HPDE6-E6E7 (cell line): Measurements from ENCODE around the gene OXT.
"Not testable (repeated sequence)": the region's sequence is repeated elsewhere in the genome, so short reads cannot be mapped to it uniquely, and the experiment has no call there.

ENCODE experiments used
- DNase-seq: peaks from one replicate; pipeline ENCODE4 v3.0.0; 2011; ENCODE audit warnings: missing footprints; ENCODE audit errors: extremely low spot score

Gene OXT

GRCh38 chr20:3071610-3072529, at the start of gene OXT:
OXT (plus strand) TSS chr20:3071620; CDS start chr20:3071656, 36 bp downstream.
- no peak for DNase-seq

DNA sequence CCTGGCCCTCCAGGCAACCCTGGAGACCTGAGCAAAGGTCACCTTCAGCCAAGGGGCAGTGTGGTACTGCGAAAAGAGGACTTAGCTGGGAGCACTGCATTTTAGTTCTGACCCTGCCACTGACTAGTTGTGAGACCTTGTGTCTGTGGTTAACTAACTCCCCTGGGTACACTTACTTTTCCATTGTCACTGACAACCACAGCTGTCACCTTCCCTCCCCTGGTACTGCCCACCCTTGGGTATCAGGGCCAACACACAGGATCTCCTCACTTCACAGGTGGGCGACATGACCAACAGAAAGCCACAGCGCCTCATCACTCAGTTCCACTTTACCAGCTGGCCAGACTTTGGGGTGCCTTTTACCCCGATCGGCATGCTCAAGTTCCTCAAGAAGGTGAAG, 49.6 kb upstream of the OXT start:
- no peak for DNase-seq

DNA sequence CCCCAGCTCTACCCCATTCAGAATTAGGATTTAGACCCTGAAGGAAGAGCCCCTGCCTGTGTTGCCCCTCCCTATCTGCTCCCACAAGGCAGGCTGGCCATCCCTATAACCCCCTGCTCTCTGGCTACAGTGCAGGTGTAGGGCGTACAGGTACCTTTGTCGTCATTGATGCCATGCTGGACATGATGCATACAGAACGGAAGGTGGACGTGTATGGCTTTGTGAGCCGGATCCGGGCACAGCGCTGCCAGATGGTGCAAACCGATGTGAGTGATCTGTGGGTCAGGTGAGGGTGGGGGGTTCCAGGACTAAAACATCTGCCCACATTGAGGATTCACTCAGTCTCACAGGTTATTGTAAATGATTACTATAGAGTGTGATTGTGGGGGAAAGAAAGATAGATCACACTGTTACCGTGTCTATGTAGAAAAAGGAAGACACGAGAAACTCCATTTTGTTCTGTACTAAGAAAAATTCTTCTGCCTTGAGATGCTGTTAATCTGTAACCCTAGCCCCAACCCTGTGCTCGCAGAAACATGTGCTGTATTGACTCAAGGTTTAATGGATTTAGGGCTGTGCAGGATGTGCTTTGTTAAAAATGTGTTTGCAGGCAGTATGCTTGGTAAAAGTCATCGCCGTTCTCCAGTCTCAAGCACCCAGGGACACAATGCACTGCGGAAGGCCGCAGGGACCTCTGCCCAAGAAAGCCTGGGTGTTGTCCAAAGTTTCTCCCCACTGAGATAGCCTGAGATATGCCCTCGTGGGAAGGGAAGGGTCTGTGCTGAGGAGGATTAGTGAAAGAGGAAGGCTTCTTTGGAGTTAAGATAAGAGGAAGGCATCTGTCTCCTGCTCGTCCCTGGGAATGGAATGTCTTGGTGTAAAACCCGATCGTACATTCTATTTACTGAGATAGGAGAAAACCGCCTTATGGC, 48.6 kb upstream of the OXT start:
- DNase-seq, result not testable (repeated sequence)

DNA sequence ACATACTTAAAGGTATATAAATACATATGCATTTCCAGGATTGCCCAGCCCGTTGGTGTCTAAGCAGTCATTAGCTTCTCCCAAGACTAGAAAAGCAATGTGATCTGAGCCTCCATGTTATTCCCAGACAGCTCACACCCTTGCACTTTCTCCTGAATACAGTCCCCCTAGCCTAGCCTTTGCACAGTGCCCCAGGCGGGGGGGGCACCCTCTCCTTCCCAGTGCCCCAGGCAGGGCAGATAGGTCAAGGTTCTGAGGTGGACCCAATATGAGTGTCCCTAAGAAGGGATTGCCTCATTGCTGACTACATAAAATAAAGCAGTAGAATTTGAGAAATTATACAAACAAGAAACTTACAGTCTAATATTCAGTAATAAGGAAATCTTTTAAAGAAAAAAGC, 43.4 kb upstream of the OXT start:
- no peak for DNase-seq

- DNase-seq, result no peak
These were observed 39.8 kb upstream of the OXT start for GRCh38 chr20:3031524-3032147.

DNA sequence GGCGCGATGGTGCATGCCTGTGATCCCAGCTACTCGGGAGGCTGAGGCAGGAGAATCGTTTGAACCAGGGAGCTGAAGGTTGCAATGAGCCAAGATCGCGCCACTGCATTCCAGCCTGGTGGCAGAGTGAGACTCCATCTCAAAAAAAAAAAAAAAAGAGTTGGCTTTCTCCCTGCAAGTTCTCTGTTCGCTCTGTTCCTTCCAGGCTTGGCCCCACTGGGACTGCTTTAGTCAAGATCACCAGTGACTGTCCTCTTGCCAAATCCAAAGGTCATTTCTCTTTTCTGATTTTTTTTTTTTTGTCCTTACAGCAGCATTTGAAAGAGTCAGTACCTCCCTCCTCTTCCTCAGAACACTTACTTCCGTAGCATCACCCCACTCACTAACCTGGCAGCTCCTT, 38.8 kb upstream of the OXT start:
- DNase-seq, result no peak

- no peak for DNase-seq
These were observed 33.8 kb upstream of the OXT start for GRCh38 chr20:3037654-3038053.

- no peak for DNase-seq
These were observed 33.0 kb upstream of the OXT start for GRCh38 chr20:3038454-3038853.

DNA sequence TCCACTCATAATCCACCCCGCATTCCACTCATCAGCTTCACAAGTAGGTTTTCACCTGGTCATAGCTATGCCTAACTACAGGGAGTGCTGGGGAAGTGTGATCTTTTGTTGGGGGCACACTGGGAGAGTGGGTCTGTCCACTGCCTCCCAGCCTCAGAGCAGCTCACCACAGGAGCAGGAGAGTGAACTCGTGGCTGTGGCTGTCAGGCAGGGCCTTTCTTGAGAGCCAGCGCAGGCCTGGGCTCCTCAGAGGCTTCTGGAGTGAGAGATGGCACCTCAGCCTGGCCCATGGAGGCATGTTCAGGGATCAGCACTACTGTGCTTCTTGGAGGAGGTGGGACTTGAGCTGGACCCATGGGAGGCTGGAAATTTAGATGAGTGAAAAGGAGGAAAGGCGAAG, 32.0 kb upstream of the OXT start:
- no peak for DNase-seq

DNA sequence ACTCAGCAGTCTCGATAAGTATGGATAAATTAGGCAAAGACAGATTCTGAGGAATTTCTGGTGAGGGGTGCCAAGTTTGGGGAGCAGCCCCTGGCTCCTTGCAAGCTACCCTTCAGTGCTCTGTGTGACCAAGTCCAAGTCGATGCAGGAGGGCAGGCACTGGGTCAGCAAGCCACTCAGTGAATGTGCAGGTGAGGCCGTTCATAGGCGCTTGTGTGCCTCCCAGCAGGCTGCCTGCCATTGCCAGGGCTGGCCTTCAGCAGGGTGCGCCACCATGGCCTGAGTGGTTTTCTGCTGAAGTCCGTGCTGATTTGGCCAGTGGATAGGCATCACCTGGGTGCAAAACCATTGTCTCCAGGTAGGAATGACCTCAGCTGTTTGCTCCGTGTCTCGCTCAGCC, 31.3 kb upstream of the OXT start:
- no peak for DNase-seq

DNA sequence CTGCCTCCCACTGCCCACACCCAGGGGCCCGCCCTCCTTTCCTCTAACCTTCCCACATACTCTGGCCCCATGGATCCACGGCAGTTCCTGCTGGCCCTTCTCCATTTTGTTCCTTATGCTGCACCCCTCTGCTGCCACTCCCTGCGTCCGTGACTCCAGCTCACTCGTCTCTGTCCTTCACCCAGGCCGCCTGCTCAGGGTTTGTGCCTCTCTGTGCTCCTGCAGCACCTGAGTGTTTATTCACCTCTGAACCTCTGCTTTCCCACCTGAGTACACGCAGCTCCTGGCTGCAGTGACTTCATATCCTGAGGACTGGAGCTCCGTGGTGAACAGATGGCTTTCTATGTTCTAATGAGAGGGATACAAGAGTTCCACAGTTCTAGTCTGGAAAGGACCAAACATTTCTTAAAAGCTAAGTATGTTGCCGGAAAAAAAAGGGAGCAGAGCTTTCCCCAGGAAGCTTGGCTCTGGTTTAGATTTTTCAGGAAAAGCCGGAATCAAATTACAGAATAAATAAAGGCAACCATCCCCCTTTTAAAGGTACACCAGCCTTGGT, 29.5 kb upstream of the OXT start:
- no peak for DNase-seq

- no peak for DNase-seq
These were observed 28.8 kb upstream of the OXT start for GRCh38 chr20:3042625-3043024.

- no peak for DNase-seq
These were observed 28.1 kb upstream of the OXT start, which contains the start of gene GNRH2 for GRCh38 chr20:3043322-3043721. GNRH2 (plus strand) TSS chr20:3043622; CDS start chr20:3044415, 793 bp downstream.

GRCh38 chr20:3044336-3044965, 27.0 kb upstream of the OXT start:
- DNase-seq, result no peak

GRCh38 chr20:3045042-3045815, 26.2 kb upstream of the OXT start:
- DNase-seq, result peak; percentile 88

DNA sequence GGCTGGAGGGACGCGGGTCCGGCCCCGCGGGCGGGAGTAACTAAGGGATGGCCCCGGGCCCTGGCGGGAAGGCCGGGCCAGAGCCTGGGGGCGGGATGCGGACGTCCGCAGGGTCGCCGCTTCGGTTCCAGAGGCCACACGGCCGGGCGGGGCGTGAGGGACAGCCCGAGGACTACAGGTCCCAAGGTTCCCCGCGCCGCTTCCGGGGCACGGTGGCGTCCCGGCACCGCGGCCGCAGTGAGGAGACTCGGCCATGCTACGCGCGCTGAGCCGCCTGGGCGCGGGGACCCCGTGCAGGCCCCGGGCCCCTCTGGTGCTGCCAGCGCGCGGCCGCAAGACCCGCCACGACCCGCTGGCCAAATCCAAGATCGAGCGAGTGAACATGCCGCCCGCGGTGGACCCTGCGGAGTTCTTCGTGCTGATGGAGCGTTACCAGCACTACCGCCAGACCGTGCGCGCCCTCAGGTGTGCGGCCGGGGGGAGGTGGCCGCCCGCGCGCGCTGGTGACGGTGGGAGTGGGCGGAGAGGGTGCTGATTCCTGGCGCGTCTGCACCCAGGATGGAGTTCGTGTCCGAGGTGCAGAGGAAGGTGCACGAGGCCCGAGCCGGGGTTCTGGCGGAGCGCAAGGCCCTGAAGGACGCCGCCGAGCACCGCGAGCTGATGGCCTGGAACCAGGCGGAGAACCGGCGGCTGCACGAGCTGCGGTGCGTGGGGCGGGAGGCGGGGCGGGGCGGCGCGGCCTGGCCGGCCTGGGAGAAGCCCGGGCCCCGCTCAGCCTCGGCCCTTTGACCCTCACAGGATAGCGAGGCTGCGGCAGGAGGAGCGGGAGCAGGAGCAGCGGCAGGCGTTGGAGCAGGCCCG, 25.4 kb upstream of the OXT start, which contains the start of gene MRPS26:
TSS of gene MRPS26 (plus strand) at position 237 of the 861 bp plus-strand sequence. CDS start at position 254, 17 bp downstream.
- peak; percentile 94 for DNase-seq

GRCh38 chr20:3046677-3047462, 24.6 kb upstream of the OXT start:
- peak; percentile 58 for DNase-seq
